PC-9 (cell line): Measurements from ENCODE around the gene DNAJB8.

Experiments
- CTCF ChIP-seq: fragments of 200-600 bp; sonication (generic); conservative IDR thresholded peaks from 2 replicates; pipeline ENCODE4 v1.6.1; 2017; ENCODE audit warnings: mixed run types, antibody characterized with exemption, mild to moderate bottlenecking, moderate library complexity
- EZH2 ChIP-seq: fragments of 200-600 bp; sonication (generic); IDR thresholded peaks from 2 replicates; pipeline ENCODE4 v1.8.0; 2017; ENCODE audit warnings: antibody characterized with exemption, low read depth

- TF ChIP-seq CTCF (no peak), EZH2 (no peak)
Observed at GRCh38 chr3:128493570-128494366, 27.1 kb upstream of the DNAJB8 start.
